ENCODE data around the gene DNALI1. TPM values are rescaled to one million over a fixed set of nuclear protein-coding genes. Genes with fewer than 3 reads are reported as not detected.

DNALI1 gene
- 1 to 10 TPM in 1 of 4 donors, under 1 TPM in 3; 0.70 to 1.7 (median 0.85) TPM for total RNA-seq

GRCh38 chr1:37556712-37557196 lies at the start of gene DNALI1:
Gene DNALI1, plus strand, starts transcription at chr1:37556940. Its CDS starts 55 bp downstream, at chr1:37556995.
- no peaks in the 10 kb centered on the region for H3K27me3 ChIP-seq
- peak within 1 kb of the TSS; percentile 36 for H3K4me3 ChIP-seq
- H3K27ac ChIP-seq, result no peak within 1 kb of the TSS
- H3K4me1 ChIP-seq, result peaks cover 32% of the 10 kb centered on the region
- WGBS, result 21% methylated on average over 29 of the region's 31 CpGs
- no peaks in the 10 kb centered on the region for H3K9me3 ChIP-seq
- no peaks in the 10 kb centered on the region for H3K36me3 ChIP-seq
- no peak for TF ChIP-seq POLR2A (IDR thresholded peaks at IDR 0.05)
- no peak for TF ChIP-seq CTCF (IDR thresholded peaks at IDR 0.05)
- TF ChIP-seq POLR2AphosphoS5 (IDR thresholded peaks at IDR 0.05), result no peak
- TF ChIP-seq EP300 (IDR thresholded peaks at IDR 0.05), result no peak
- DNase-seq (ENCODE audit: low spot score in 2 of 2), result peak; percentile 86 to 87

DNA sequence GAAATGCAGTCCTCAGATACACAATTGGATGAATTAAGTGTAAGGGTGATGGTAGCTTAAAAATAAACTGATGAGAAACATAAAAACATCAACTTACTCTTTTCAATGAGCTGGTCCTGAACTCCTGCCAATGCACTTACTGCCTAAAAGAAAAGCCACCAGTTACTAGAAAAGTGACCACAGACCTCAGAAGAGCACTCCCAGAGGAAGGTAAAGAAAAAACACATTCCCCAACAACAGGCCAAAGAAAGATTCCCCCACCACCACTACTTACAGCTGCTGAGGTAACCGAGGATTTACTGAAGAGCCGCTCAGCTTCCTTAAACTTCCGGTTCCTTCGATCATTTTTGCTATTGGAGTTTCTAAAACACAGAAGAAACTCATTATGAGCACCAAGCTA lies 47.6 kb upstream of the DNALI1 start:
- no peak for TF ChIP-seq CTCF (IDR thresholded peaks at IDR 0.05)
- TF ChIP-seq EP300 (IDR thresholded peaks at IDR 0.05), result no peak
- TF ChIP-seq POLR2AphosphoS5 (IDR thresholded peaks at IDR 0.05), result no peak
- TF ChIP-seq POLR2A (IDR thresholded peaks at IDR 0.05), result no peak
- peaks cover 58% of the 10 kb centered on the region for H3K36me3 ChIP-seq
- WGBS, result 85% methylated on average over 4 of the region's 4 CpGs

DNA sequence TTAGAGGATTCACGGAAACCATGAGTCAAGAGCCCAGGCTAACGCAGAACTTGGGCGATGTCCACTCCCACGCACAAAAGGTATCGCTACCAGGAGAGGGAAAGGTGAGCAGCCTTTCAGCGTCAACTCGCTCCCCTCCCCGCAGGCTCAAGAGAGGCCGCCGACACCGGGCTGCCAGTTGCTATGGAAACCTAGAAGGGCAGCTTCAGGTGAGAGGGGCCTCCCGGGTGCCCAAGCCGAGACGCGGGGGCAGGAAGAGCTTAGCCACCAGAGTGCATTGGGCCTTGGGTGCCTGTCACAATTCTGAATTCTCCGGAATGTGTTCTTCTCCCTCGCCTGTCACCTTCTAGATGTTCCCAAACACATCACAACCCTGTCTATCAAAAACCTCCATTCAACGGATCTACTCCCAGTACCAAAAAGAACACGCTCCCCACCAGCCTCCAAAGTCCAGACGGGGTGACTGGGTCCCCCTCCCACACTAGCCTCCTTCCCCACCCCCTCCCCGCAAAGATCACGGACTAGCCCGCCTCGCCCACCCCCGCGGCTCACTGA lies 42.9 kb upstream of the DNALI1 start:
- no peaks in the 10 kb centered on the region for H3K27me3 ChIP-seq
- peak overlapping the region; percentile 87 for H3K4me3 ChIP-seq
- H3K36me3 ChIP-seq, result peaks cover 18% of the 10 kb centered on the region
- H3K27ac ChIP-seq, result peak overlapping the region; percentile 94
- whole genome bisulfite sequencing, result 2% methylated on average over 12 of the region's 26 CpGs
- H3K4me1 ChIP-seq, result peaks cover 21% of the 10 kb centered on the region
- TF ChIP-seq EP300 (IDR thresholded peaks at IDR 0.05), result no peak
- no peak for TF ChIP-seq CTCF (IDR thresholded peaks at IDR 0.05)
- TF ChIP-seq POLR2AphosphoS5 (IDR thresholded peaks at IDR 0.05), result no peak
- TF ChIP-seq POLR2A (IDR thresholded peaks at IDR 0.05), result no peak
- H3K9me3 ChIP-seq, result no peaks in the 10 kb centered on the region
- DNase-seq (ENCODE audit: low spot score in 2 of 2), result no peak

More for the DNA sequence above, 47.6 kb upstream of the DNALI1 start:
- Histone ChIP-seq H3K27ac (no peak overlapping the region), H3K9me3 (no peaks in the 10 kb centered on the region), H3K4me1 (peaks cover 15% of the 10 kb centered on the region), H3K4me3 (no peak overlapping the region), H3K27me3 (no peaks in the 10 kb centered on the region)
- DNase-seq (ENCODE audit: low spot score in 2 of 2), result no peak

DNA sequence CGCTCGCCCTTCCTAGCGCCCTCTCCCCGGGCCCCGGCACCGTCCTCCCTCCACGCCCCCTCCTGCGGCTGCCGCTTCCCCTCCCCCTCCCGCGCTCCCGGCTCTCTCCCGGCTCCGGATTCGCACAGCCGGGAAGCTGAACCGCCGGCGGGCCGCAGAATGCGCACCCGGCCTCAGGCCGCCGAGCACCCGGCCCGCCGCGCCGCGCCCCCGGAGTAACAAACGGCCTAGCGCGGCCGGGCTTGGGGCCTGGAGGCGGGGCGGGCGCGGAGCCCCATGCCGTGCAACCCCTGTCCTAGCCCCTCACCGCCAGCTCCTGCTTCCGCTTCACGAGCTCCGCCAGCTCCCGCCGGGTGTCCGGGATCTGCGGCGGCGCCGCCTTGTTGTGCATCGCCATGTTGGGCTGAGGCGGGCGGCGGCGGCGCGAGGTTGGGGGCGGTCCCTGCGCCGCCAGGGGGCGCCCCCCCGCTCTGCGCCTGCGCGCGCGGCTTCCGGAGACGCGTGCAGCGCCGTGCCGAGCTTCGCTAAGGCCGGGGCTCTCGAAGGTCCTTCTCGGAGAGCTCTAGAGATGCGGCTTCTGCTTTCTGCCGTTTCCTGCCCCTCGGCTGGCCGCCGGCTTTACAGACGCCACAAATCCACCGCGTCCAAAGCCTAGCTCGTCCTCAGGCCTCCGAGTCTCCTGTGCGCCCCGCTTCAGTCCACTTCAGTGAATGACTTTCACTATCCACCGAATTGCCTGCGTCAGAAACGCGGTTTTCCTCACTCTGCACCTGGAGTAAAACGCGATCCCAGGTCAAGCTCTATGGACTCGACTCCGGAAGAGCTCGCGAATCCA lies 42.2 kb upstream of the DNALI1 start, which contains the start of gene MEAF6:
MEAF6 (minus strand) TSS at position 417 of the 835 bp plus-strand sequence; CDS start at position 397, 20 bp downstream.
- no peak for TF ChIP-seq EP300 (IDR thresholded peaks at IDR 0.05)
- peak; percentile 83 to 94 for TF ChIP-seq CTCF (IDR thresholded peaks at IDR 0.05)
- peak; percentile 13 to 61 for TF ChIP-seq POLR2A (IDR thresholded peaks at IDR 0.05)
- H3K4me1 ChIP-seq, result peaks cover 21% of the 10 kb centered on the region
- no peaks in the 10 kb centered on the region for H3K9me3 ChIP-seq
- peak within 1 kb of the TSS; percentile 94 for H3K27ac ChIP-seq
- peaks cover 13% of the 10 kb centered on the region for H3K36me3 ChIP-seq
- no peaks in the 10 kb centered on the region for H3K27me3 ChIP-seq
- WGBS, result 0% methylated on average over 29 of the region's 100 CpGs
- peak within 1 kb of the TSS; percentile 87 for H3K4me3 ChIP-seq
- DNase-seq (ENCODE audit: low spot score in 2 of 2), result peak; percentile 88 to 91
